Calu3 (cell line): ENCODE results near the gene RSPRY1. TPM values are rescaled to one million over a fixed set of nuclear protein-coding genes. Genes with fewer than 3 reads are reported as not detected.

Source experiments
- BruUV-seq: library from RNA; stranded (reverse); fragments of 400-500 nt; replicated peaks from 2 replicates; lab custom pipeline; 2021; lab: Mats Ljungman, UMichigan
- CTCF ChIA-PET: fragments of 300-600 bp; sonication (Branson Sonifier 250); formaldehyde crosslinking; loops from one replicate; lab custom pipeline; 2022; ENCODE audit warnings: antibody characterized with exemption; lab: Charles Lee
- DNase-seq: peaks from one replicate; pipeline ENCODE4 v3.0.0; 2022
- H3K27ac Mint-ChIP-seq: one replicate; pipeline ENCODE4 v1.8.0; 2022; ENCODE audit warnings: mixed read lengths; ENCODE audit not compliant: unreplicated experiment
- H3K27me3 Mint-ChIP-seq: one replicate; pipeline ENCODE4 v1.8.0; 2022; ENCODE audit warnings: mixed read lengths; ENCODE audit not compliant: unreplicated experiment
- H3K36me3 Mint-ChIP-seq: one replicate; pipeline ENCODE4 v1.8.0; 2022; ENCODE audit warnings: mild to moderate bottlenecking, moderate library complexity, mixed read lengths; ENCODE audit not compliant: insufficient read depth, unreplicated experiment
- H3K4me1 Mint-ChIP-seq: one replicate; pipeline ENCODE4 v1.8.0; 2022; ENCODE audit warnings: mild to moderate bottlenecking, low read depth, mixed read lengths; ENCODE audit not compliant: unreplicated experiment
- H3K4me3 Mint-ChIP-seq: one replicate; pipeline ENCODE4 v1.8.0; 2022; ENCODE audit warnings: mild to moderate bottlenecking, low read depth, moderate library complexity, mixed read lengths; ENCODE audit not compliant: unreplicated experiment
- H3K9me3 Mint-ChIP-seq: one replicate; pipeline ENCODE4 v1.8.0; 2022; ENCODE audit warnings: low read depth, mixed read lengths; ENCODE audit not compliant: unreplicated experiment
- CTCF ChIP-seq: fragments of 200-600 bp; IDR thresholded peaks from one replicate; pipeline ENCODE4 v1.8.0; 2022; ENCODE audit warnings: antibody characterized with exemption; ENCODE audit not compliant: unreplicated experiment
- intact Hi-C: fragments of 100-400 bp; cut with micrococcal nuclease; formaldehyde crosslinking; loops from one replicate; pipeline ENCODE4 v1.10.0; 2022; ENCODE audit not compliant: unreplicated experiment
- total RNA-seq: library from RNA; stranded (reverse); gene quantifications from 2 replicates; pipeline ENCODE4 v1.2.3, GENCODE V29; 2022

RSPRY1 gene
- total RNA-seq, 1 experiment from 2014 or later, result 43.6 TPM

- Mint-ChIP-seq H3K27ac (no peak overlapping the region), H3K9me3 (no peaks in the 10 kb centered on the region), H3K36me3 (peaks cover 31% of the 10 kb centered on the region), H3K4me3 (no peak overlapping the region), H3K27me3 (no peaks in the 10 kb centered on the region), H3K4me1 (peaks cover 61% of the 10 kb centered on the region)
- no peak for DNase-seq
- no peak for TF ChIP-seq CTCF
- intact Hi-C loops, result loop anchor here (2.0 kb wide), 1 partner anchor 95 kb away; the partner anchor contains the start of genes PSME3IP1 and RSPRY1
- BruUV-seq, result no TSS peak
- CTCF ChIA-PET, result interaction anchor here (0.7 kb wide), 1 partner anchor 166 kb away, joined by 4 read pairs; the partner anchor contains the start of gene COQ9
Measured at GRCh38 chr16:57281791-57282190, 95.7 kb downstream of the RSPRY1 start.

- BruUV-seq, result no TSS peak
- H3K4me1 Mint-ChIP-seq, result peaks cover 52% of the 10 kb centered on the region
- no peaks in the 10 kb centered on the region for H3K27me3 Mint-ChIP-seq
- H3K27ac Mint-ChIP-seq, result peak overlapping the region; percentile 49
- H3K36me3 Mint-ChIP-seq, result peaks cover 31% of the 10 kb centered on the region
- intact Hi-C loops, result loop anchor here (2.0 kb wide), 1 partner anchor 96 kb away; the partner anchor contains the start of genes PSME3IP1 and RSPRY1
- H3K4me3 Mint-ChIP-seq, result peak overlapping the region; percentile 75
- no peak for DNase-seq
- H3K9me3 Mint-ChIP-seq, result no peaks in the 10 kb centered on the region
- CTCF ChIA-PET, result no interaction called here
- no peak for TF ChIP-seq CTCF
Measured at GRCh38 chr16:57282510-57283213, 96.5 kb downstream of the RSPRY1 start.

- H3K27me3 Mint-ChIP-seq, result no peaks in the 10 kb centered on the region
- DNase-seq, result peak; percentile 49
- TF ChIP-seq CTCF, result no peak
- no peaks in the 10 kb centered on the region for H3K9me3 Mint-ChIP-seq
- peaks cover 45% of the 10 kb centered on the region for H3K4me1 Mint-ChIP-seq
- CTCF ChIA-PET, result interaction anchor here (1.0 to 1.9 kb wide), 2 partner anchors 30 to 31 kb away, joined by 5 read pairs; no protein-coding TSS in a partner anchor
- intact Hi-C loops, result loop anchor here (2.0 kb wide), 1 partner anchor 97 kb away; the partner anchor contains the start of genes PSME3IP1 and RSPRY1
- H3K36me3 Mint-ChIP-seq, result peaks cover 31% of the 10 kb centered on the region
- BruUV-seq, result TSS peak; percentile 36
- peak overlapping the region; percentile 75 for H3K4me3 Mint-ChIP-seq
- H3K27ac Mint-ChIP-seq, result peak overlapping the region; percentile 49
Measured at GRCh38 chr16:57283214-57283958, 97.3 kb downstream of the RSPRY1 start.

GRCh38 chr16:57283959-57284208 lies 97.8 kb downstream of the RSPRY1 start:
- no TSS peak for BruUV-seq
- no peaks in the 10 kb centered on the region for H3K27me3 Mint-ChIP-seq
- DNase-seq, result no peak
- H3K27ac Mint-ChIP-seq, result peak overlapping the region; percentile 49
- H3K4me1 Mint-ChIP-seq, result peaks cover 40% of the 10 kb centered on the region
- intact Hi-C loops, result loop anchor here (2.0 kb wide), 1 partner anchor 97 kb away; the partner anchor contains the start of genes PSME3IP1 and RSPRY1
- no peak for TF ChIP-seq CTCF
- CTCF ChIA-PET, result interaction anchor here (1.0 to 1.9 kb wide), 2 partner anchors 31 to 32 kb away, joined by 5 read pairs; no protein-coding TSS in a partner anchor
- H3K9me3 Mint-ChIP-seq, result no peaks in the 10 kb centered on the region
- H3K36me3 Mint-ChIP-seq, result peaks cover 31% of the 10 kb centered on the region
- peak overlapping the region; percentile 75 for H3K4me3 Mint-ChIP-seq
